Naive thymus-derived CD4-positive, alpha-beta T cell (primary cell): Measurements from ENCODE around the gene HTR4. TPM values are rescaled to one million over a fixed set of nuclear protein-coding genes. Genes with fewer than 3 reads are reported as not detected.

Experiments
- ATAC-seq: fragments of 150-1000 bp; cut with Tn5 transposase; 2 replicates; pipeline ENCODE4 v1.10.0; 2021; ENCODE audit warnings: mild to moderate bottlenecking, moderate library complexity
- CTCF ChIA-PET: fragments of 350-600 bp; sonication (Branson Sonifier 250); formaldehyde crosslinking; loops from one replicate; lab custom pipeline; 2021; ENCODE audit warnings: antibody characterized with exemption; lab: Charles Lee
- POLR2A ChIA-PET: fragments of 350-600 bp; sonication (Branson Sonifier 250); formaldehyde crosslinking; loops from one replicate; lab custom pipeline; 2021; ENCODE audit warnings: antibody characterized with exemption, inconsistent platforms; lab: Charles Lee
- DNase-seq, 9 donors: peaks; one replicate each; pipeline versions ENCODE4 v3.0.0 to v3.0.0-alpha.2; 2020 to 2022; ENCODE audit warnings: mixed read lengths in 1 of 9
- H3K27ac ChIP-seq: one replicate; pipeline ENCODE4 v1.7.0; 2013; ENCODE audit warnings: mild to moderate bottlenecking, low read depth, low read length, moderate library complexity
- H3K27me3 ChIP-seq, 2 donors: one replicate each; pipeline ENCODE4 v1.7.0; 2013; ENCODE audit warnings: low read length in 2 of 2, mild to moderate bottlenecking in 2 of 2, moderate library complexity in 2 of 2; ENCODE audit not compliant: control insufficient read depth in 2 of 2, insufficient read depth in 2 of 2
- H3K36me3 ChIP-seq, 3 experiments: 1 replicate in 2 of 3; 2 replicates in 1 of 3; pipeline ENCODE4 v1.7.0; 2013; ENCODE audit warnings: low read length in 3 of 3, mild to moderate bottlenecking in 3 of 3, moderate library complexity in 1 of 3; ENCODE audit not compliant: insufficient read depth in 3 of 3, control insufficient read depth in 2 of 3
- H3K4me1 ChIP-seq, 2 donors: one replicate each; pipeline ENCODE4 v1.7.0; 2013; ENCODE audit warnings: low read length in 2 of 2, mild to moderate bottlenecking in 2 of 2, moderate library complexity in 1 of 2; ENCODE audit not compliant: control insufficient read depth in 2 of 2, insufficient read depth in 2 of 2
- H3K4me3 ChIP-seq: 2 replicates; pipeline ENCODE4 v1.7.0; 2013; ENCODE audit warnings: mild to moderate bottlenecking, low read length
- H3K9me3 ChIP-seq, 3 experiments: 1 replicate in 2 of 3; 2 replicates in 1 of 3; pipeline ENCODE4 v1.7.0; 2013; ENCODE audit warnings: low read length in 3 of 3; ENCODE audit not compliant: control insufficient read depth in 2 of 3
- H3K27ac Mint-ChIP-seq, 9 donors: one replicate each; pipeline ENCODE4 v1.8.0; 2020 to 2022; ENCODE audit warnings: mixed read lengths in 9 of 9, mild to moderate bottlenecking in 8 of 9, moderate library complexity in 5 of 9, inconsistent platforms in 2 of 9
- H3K27me3 Mint-ChIP-seq, 5 donors: one replicate each; pipeline ENCODE4 v1.8.0; 2021 to 2022; ENCODE audit warnings: mixed read lengths in 5 of 5, mild to moderate bottlenecking in 1 of 5
- H3K36me3 Mint-ChIP-seq, 5 donors: one replicate each; pipeline ENCODE4 v1.8.0; 2020 to 2022; ENCODE audit warnings: mixed read lengths in 5 of 5, mild to moderate bottlenecking in 3 of 5, inconsistent platforms in 1 of 5
- H3K4me1 Mint-ChIP-seq, 7 donors: one replicate each; pipeline ENCODE4 v1.8.0; 2020 to 2022; ENCODE audit warnings: mixed read lengths in 7 of 7, mild to moderate bottlenecking in 3 of 7, inconsistent platforms in 1 of 7
- H3K4me3 Mint-ChIP-seq, 10 donors: one replicate each; pipeline ENCODE4 v1.8.0; 2020 to 2022; ENCODE audit warnings: mild to moderate bottlenecking in 10 of 10, mixed read lengths in 10 of 10, moderate library complexity in 6 of 10, inconsistent platforms in 2 of 10
- H3K9me3 Mint-ChIP-seq, 11 donors: one replicate each; pipeline ENCODE4 v1.8.0; 2020 to 2022; ENCODE audit warnings: mixed read lengths in 11 of 11, mild to moderate bottlenecking in 4 of 11, inconsistent platforms in 1 of 11, moderate library complexity in 1 of 11
- intact Hi-C, 2 donors: fragments of 100-400 bp; cut with micrococcal nuclease; formaldehyde crosslinking; loops; one replicate each; pipeline ENCODE4 v1.15.1; 2023
- polyA plus RNA-seq, 2 donors: library from polyadenylated mRNA; unstranded; fragments of 300-500 nt; fragmentation: Illumina TruSeq; gene quantifications; one replicate each; pipeline ENCODE4 v1.2.3, GENCODE V29; 2021
- total RNA-seq, 6 experiments: library from RNA in 5 of 6; stranded (reverse) in 5 of 6; gene quantifications; 1 replicate in 5 of 6; 2 replicates in 1 of 6; pipeline ENCODE4 v1.2.3 and lab custom pipeline; 2021 to 2026

The HTR4 gene
- total and polyA plus RNA-seq, 7 experiments from 2014 or later = not detected

DNA sequence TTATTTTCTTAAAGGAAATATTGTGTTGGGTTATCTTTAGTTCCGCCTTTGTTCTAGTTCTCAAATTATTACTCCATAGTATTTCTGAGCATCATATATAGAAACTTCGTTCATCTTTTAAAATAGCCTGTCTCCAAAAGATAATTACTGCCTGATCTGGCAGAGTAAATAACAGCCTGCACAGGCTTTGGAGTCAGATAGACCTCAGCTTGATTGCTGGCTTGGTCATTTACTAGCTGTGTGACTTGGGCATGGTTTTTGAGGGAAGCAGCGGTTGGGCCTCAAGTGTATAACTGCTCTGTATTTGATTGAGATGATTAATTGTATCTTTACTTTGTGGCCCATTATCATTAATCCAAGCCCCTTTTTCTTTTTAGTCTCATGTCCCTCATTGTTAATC, 220.5 kb downstream of the HTR4 start:
- peaks cover 8 to 45% (median 18%) of the 10 kb centered on the region in 5 donors for H3K36me3 Mint-ChIP-seq

More for the DNA sequence above, 220.5 kb downstream of the HTR4 start:
- Mint-ChIP-seq H3K27me3 (no peaks in the 10 kb centered on the region), H3K4me1 (peaks cover 2 to 25% (median 14%) of the 10 kb centered on the region in 7 donors), H3K27ac (no peak overlapping the region), H3K4me3 (no peak overlapping the region), H3K9me3 (no peaks in the 10 kb centered on the region)
- H3K27me3 ChIP-seq = no peaks in the 10 kb centered on the region
- DNase-seq = no peak
- no peak overlapping the region for H3K27ac ChIP-seq
- H3K4me3 ChIP-seq = no peak overlapping the region
- no peaks in the 10 kb centered on the region for H3K9me3 ChIP-seq
- CTCF ChIA-PET = no interaction called here
- intact Hi-C loops = no loop called here
- POLR2A ChIA-PET = no interaction called here
- ATAC-seq = no peak
- no peaks in the 10 kb centered on the region for H3K4me1 ChIP-seq
- H3K36me3 ChIP-seq = peaks cover 5 to 46% (median 15%) of the 10 kb centered on the region in 3 experiments

Other genes with a start within 250 kb of the HTR4 start
- 10 to 100 TPM in 1 of 5 experiments, 1 to 10 TPM in 3, under 1 TPM in 1; 0.36 to 14.4 (median 1.3) TPM for gene ADRB2, start 172.1 kb upstream of the HTR4 start, total RNA-seq
- under 1 TPM; 0.21 to 0.25 TPM for gene ADRB2, start 172.1 kb upstream of the HTR4 start, polyA plus RNA-seq